SK-N-SH (cell line): ENCODE measurements around the gene SRXN1. TPM values are rescaled to one million over a fixed set of nuclear protein-coding genes. Genes with fewer than 3 reads are reported as not detected.

Experiments
- CTCF ChIA-PET: fragments of 300-600, 350-600 bp; formaldehyde crosslinking; extraction: SDS; loops from one replicate; lab custom pipeline; 2021; lab: Yijun Ruan, JAX
- POLR2A ChIA-PET: fragments of 350-600 bp; sonication (Branson Sonifier 250); formaldehyde crosslinking; extraction: SDS; loops from one replicate; lab custom pipeline; 2020; ENCODE audit warnings: antibody characterized with exemption, inconsistent platforms; lab: Yijun Ruan, JAX
- DNase-seq: peaks from one replicate; pipeline ENCODE4 v3.0.0; 2012
- H2AFZ ChIP-seq: fragments of 200-600 bp; sonication (generic); 2 replicates; pipeline ENCODE4 v1.8.1; 2016; ENCODE audit warnings: antibody characterized with exemption, mild to moderate bottlenecking, low read depth
- H3F3A ChIP-seq: fragments of 200-600 bp; sonication (generic); replicated peaks from 2 replicates; pipeline ENCODE3; 2016; ENCODE audit warnings: antibody characterized with exemption, mild to moderate bottlenecking; ENCODE audit not compliant: insufficient read depth
- H3K27ac ChIP-seq, 2 experiments: fragments of 200-500 bp in 1 of 2; fragments of 200-600 bp in 1 of 2; sonication (Bioruptor generic) in 1 of 2; sonication (generic), shearing (Covaris generic) in 1 of 2; 2 replicates each; pipeline versions ENCODE4 v1.5.1 to v1.6.1; 2014 to 2016; ENCODE audit warnings: low read depth in 2 of 2, inconsistent platforms in 1 of 2, low read length in 1 of 2, mild to moderate bottlenecking in 1 of 2, mixed read lengths in 1 of 2
- H3K27me3 ChIP-seq: fragments of 200-600 bp; sonication (generic), shearing (Covaris generic); 2 replicates; pipeline ENCODE4 v1.6.1; 2016; ENCODE audit warnings: mixed run types; ENCODE audit not compliant: insufficient read depth
- H3K36me3 ChIP-seq, 2 experiments: fragments of 200-500 bp in 1 of 2; fragments of 200-600 bp in 1 of 2; sonication (Bioruptor generic) in 1 of 2; sonication (generic) in 1 of 2; replicated peaks in 1 of 2; 2 replicates each; pipeline versions ENCODE3 to v1.5.1; 2014 to 2016; ENCODE audit warnings: low read length in 1 of 2, mild to moderate bottlenecking in 1 of 2; ENCODE audit not compliant: insufficient read depth in 2 of 2, control insufficient read depth in 1 of 2
- H3K4me1 ChIP-seq, 2 experiments: fragments of 200-500 bp in 1 of 2; fragments of 200-600 bp in 1 of 2; sonication (Bioruptor generic) in 1 of 2; sonication (generic), shearing (Covaris generic) in 1 of 2; 2 replicates each; pipeline versions ENCODE4 v1.5.1 to v1.6.1; 2014 to 2016; ENCODE audit warnings: low read depth in 1 of 2, low read length in 1 of 2, mixed run types in 1 of 2; ENCODE audit not compliant: insufficient read depth in 2 of 2, control insufficient read depth in 1 of 2
- H3K4me2 ChIP-seq: fragments of 200-600 bp; sonication (generic), shearing (Covaris generic); 2 replicates; pipeline ENCODE4 v1.6.1; 2017; ENCODE audit warnings: mixed run types
- H3K4me3 ChIP-seq, 2 experiments: fragments of 200-500 bp in 1 of 2; fragments of 200-600 bp in 1 of 2; sonication (Bioruptor generic) in 1 of 2; sonication (generic), shearing (Covaris generic) in 1 of 2; 2 replicates each; pipeline versions ENCODE4 v1.5.1 to v1.8.1; 2014 to 2016; ENCODE audit warnings: low read depth in 2 of 2, inconsistent platforms in 1 of 2, low read length in 1 of 2, mild to moderate bottlenecking in 1 of 2, mixed read lengths in 1 of 2, moderate library complexity in 1 of 2
- H3K79me2 ChIP-seq: fragments of 200-600 bp; sonication (generic); 2 replicates; pipeline ENCODE4 v1.8.1; 2017; ENCODE audit warnings: mild to moderate bottlenecking; ENCODE audit not compliant: insufficient read depth
- H3K9ac ChIP-seq: fragments of 200-600 bp; sonication (generic); 2 replicates; pipeline ENCODE4 v1.6.1; 2017; ENCODE audit warnings: mixed run types
- H3K9me2 ChIP-seq: fragments of 200-600 bp; sonication (generic); 2 replicates; pipeline ENCODE4 v1.6.1; 2017; ENCODE audit warnings: mixed run types
- H3K9me3 ChIP-seq: fragments of 200-600 bp; sonication (generic); 2 replicates; pipeline ENCODE4 v1.6.1; 2017; ENCODE audit warnings: mixed run types, mild to moderate bottlenecking, moderate library complexity
- H4K20me1 ChIP-seq: fragments of 200-600 bp; sonication (generic); 2 replicates; pipeline ENCODE4 v1.6.1; 2017; ENCODE audit warnings: mild to moderate bottlenecking, mixed run types; ENCODE audit not compliant: insufficient read depth
- EP300 ChIP-seq, 2 experiments: IDR thresholded peaks; 2 replicates each; pipeline versions ENCODE4 v1.4.0 to v1.6.1; 2012; ENCODE audit warnings: borderline replicate concordance in 1 of 2, low read depth in 1 of 2, low read length in 1 of 2
- FOSL2 ChIP-seq: IDR thresholded peaks from 2 replicates; pipeline ENCODE4 v1.4.0; 2012; ENCODE audit warnings: low read depth, mild to moderate bottlenecking, moderate library complexity, borderline replicate concordance
- FOXJ3 ChIP-seq: sonication (generic); formaldehyde crosslinking; IDR thresholded peaks from 2 replicates; pipeline ENCODE4 v1.5.1; 2020; ENCODE audit warnings: mild to moderate bottlenecking, missing genetic modification reagents
- FOXM1 ChIP-seq: IDR thresholded peaks from 2 replicates; pipeline ENCODE4 v1.4.0; 2012; ENCODE audit warnings: low read depth, mild to moderate bottlenecking
- GABPA ChIP-seq: IDR thresholded peaks from 2 replicates; pipeline ENCODE4 v1.4.0; 2012; ENCODE audit warnings: low read depth, mild to moderate bottlenecking
- MAX ChIP-seq: IDR thresholded peaks from 2 replicates; pipeline ENCODE4 v1.4.0; 2012; ENCODE audit warnings: low read depth
- MXI1 ChIP-seq: IDR thresholded peaks from 2 replicates; pipeline ENCODE4 v1.6.1; 2012; ENCODE audit warnings: mild to moderate bottlenecking, low read depth, low read length, improper control_type of control experiment
- NRF1 ChIP-seq: IDR thresholded peaks from 2 replicates; pipeline ENCODE4 v1.6.1; 2012; ENCODE audit warnings: low read depth, mild to moderate bottlenecking, low read length
- TCF12 ChIP-seq: IDR thresholded peaks from 2 replicates; pipeline ENCODE4 v1.4.0; 2012
- USF2 ChIP-seq: fragments of 150-350 bp; IDR thresholded peaks from 2 replicates; pipeline ENCODE4 v1.6.1; 2017; ENCODE audit warnings: antibody characterized with exemption, low read length, low read depth, borderline replicate concordance
- WGBS: methylation state at CpG from one replicate; pipeline ENCODE4 v1.1.6; 2017; ENCODE audit warnings: low lambda C conversion rate; 5-methylcytosine and 5-hydroxymethylcytosine counted together
- polyA plus RNA-seq, 3 experiments: library from polyadenylated mRNA; depleted of rRNA; stranded (reverse); fragments of >200 nt; gene quantifications; 2 replicates each; pipeline ENCODE4 v1.2.3, GENCODE V29; 2012

Gene SRXN1
- polyA plus RNA-seq, 1 of the 3 experiments (the other 2 are of a cell fraction), result 26.2 TPM

GRCh38 chr20:698276-698675, 45.3 kb upstream of the SRXN1 start:
- no peak for TF ChIP-seq USF2
- TF ChIP-seq GABPA, result no peak
- no peak for TF ChIP-seq EP300 (IDR thresholded peaks at IDR 0.05; ENCODE audit: borderline replicate concordance in 1 of 2, low read depth in 1 of 2, low read length in 1 of 2)
- TF ChIP-seq FOXJ3, result no peak
- CTCF ChIA-PET, result interaction anchor here (2.0 kb wide), 1 partner anchor 26 kb away, joined by 4 read pairs; no protein-coding TSS in a partner anchor
- no peaks in the 10 kb centered on the region for H3F3A ChIP-seq
- peaks cover 9% of the 10 kb centered on the region; the same call in 1 of the 2 replicates for H3K27me3 ChIP-seq
- H3K9ac ChIP-seq, result no peak overlapping the region
- no peak overlapping the region for H2AFZ ChIP-seq
- H3K4me3 ChIP-seq, result no peak overlapping the region
- H3K9me3 ChIP-seq, result no peaks in the 10 kb centered on the region
- POLR2A ChIA-PET, result no interaction called here
- H3K27ac ChIP-seq, result no peak overlapping the region
- DNase-seq, result no peak
- no peaks in the 10 kb centered on the region for H4K20me1 ChIP-seq
- no peaks in the 10 kb centered on the region for H3K9me2 ChIP-seq
- 53% methylated on average over 6 of the region's 6 CpGs for WGBS
- H3K36me3 ChIP-seq, result no peaks in the 10 kb centered on the region
- H3K4me1 ChIP-seq, result peaks cover 0 to 24% of the 10 kb centered on the region in 2 experiments; a peak in 1 of 4 replicates
- H3K4me2 ChIP-seq, result no peak overlapping the region
- no peaks in the 10 kb centered on the region for H3K79me2 ChIP-seq

- peaks cover 9% of the 10 kb centered on the region; the same call in 1 of the 2 replicates for H3K27me3 ChIP-seq
- CTCF ChIA-PET, result interaction anchor here (2.0 kb wide), 1 partner anchor 26 kb away, joined by 4 read pairs; no protein-coding TSS in a partner anchor
- H3K9me3 ChIP-seq, result no peaks in the 10 kb centered on the region
- DNase-seq, result no peak
- no peaks in the 10 kb centered on the region for H3K9me2 ChIP-seq
- no peak overlapping the region for H3K9ac ChIP-seq
- H2AFZ ChIP-seq, result no peak overlapping the region
- no peaks in the 10 kb centered on the region for H3F3A ChIP-seq
- H3K27ac ChIP-seq, result no peak overlapping the region
- H4K20me1 ChIP-seq, result no peaks in the 10 kb centered on the region
- H3K4me1 ChIP-seq, result peaks cover 0 to 24% of the 10 kb centered on the region in 2 experiments; a peak in 1 of 4 replicates
- POLR2A ChIA-PET, result no interaction called here
- no peak overlapping the region for H3K4me2 ChIP-seq
- no peak for TF ChIP-seq FOSL2
- no peak for TF ChIP-seq MAX
- no peak for TF ChIP-seq TCF12
- no peak for TF ChIP-seq FOXM1
- TF ChIP-seq NRF1, result no peak
- no peak for TF ChIP-seq MXI1
- H3K79me2 ChIP-seq, result no peaks in the 10 kb centered on the region
- 76% methylated on average over 8 of the region's 9 CpGs for WGBS
- H3K36me3 ChIP-seq, result no peaks in the 10 kb centered on the region
- H3K4me3 ChIP-seq, result no peak overlapping the region
Measured at GRCh38 chr20:697826-698225, 44.8 kb upstream of the SRXN1 start.
